ENCODE data around the gene NPTX1.
A peak's percentile ranks its signal among the peaks of the same experiment; 100 is the strongest.

The NPTX1 gene

DNA sequence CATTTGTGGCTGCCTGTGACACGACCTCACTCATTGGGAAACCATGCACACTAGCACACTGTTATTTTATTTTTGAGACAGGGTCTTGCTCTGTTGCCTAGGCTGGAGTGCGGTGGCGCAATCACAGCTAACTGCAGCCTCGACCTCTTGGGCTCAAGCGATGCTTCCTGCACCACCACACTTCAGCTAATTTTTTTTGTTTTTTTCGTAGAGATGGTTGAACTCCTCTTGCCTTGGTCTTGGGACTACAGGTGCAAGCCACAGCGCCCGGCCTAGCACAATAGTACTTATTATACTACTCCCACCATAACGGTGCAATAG, 2.8 kb upstream of the NPTX1 start:
- H3K4me1 ChIP-seq (ENCODE audit: control insufficient read depth in 1 of 2, insufficient read depth in 2 of 2, low read length in 2 of 2) = peaks cover 3 to 19% of the 10 kb centered on the region in 2 donors
- peaks cover 65 to 70% of the 10 kb centered on the region in 2 donors for H3K27me3 ChIP-seq (ENCODE audit: control insufficient read depth in 1 of 2, insufficient read depth in 2 of 2, low read length in 2 of 2)
- no peak overlapping the region for H3K9ac ChIP-seq (ENCODE audit: low read depth in 1 of 2, low read length in 2 of 2)

DNA sequence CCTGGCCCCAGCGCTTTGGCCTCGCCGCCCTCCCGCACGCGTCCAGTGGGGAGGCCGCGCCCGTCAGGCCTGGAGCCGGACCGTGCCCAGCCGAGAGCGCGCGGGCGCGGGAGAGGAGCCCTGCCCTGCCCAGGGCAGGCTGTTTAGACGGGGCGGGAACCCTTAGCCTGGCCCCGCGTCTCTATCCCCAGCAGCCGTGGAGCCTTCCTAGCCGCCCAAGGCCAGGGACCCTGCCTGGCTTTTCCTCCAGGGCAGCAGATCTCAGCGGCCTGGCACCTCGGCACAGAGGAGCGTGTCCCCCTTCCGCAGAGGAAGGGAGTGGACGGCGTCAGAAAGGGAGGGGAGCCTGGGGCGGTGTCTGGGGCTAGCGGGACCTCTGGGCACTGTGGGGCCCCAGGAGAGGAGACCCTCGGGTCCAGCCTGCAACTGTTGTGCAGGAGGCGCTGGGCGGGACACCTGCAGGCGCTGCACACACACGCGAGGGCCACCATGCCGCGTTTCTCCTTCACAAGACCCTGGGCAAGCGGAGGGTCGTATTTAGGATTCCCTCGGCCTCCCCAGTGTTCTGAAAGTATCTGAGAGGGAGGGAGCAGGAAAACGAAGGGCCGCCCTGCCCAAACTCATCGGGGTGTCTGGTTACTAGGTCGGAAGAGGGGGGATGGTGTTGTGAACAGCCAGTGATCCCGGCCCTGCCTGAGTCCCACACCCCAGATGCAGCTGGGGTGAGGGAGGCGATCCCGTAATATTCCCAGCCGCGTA, 2.3 kb upstream of the NPTX1 start:
- Histone ChIP-seq H3K9ac (ENCODE audit: low read depth in 1 of 2, low read length in 2 of 2) (no peak overlapping the region), H3K27ac (ENCODE audit: low read depth, low read length) (no peak overlapping the region), H3K27me3 (ENCODE audit: control insufficient read depth in 1 of 2, insufficient read depth in 2 of 2, low read length in 2 of 2) (peaks cover 71 to 75% of the 10 kb centered on the region in 2 donors), H3K9me3 (ENCODE audit: control insufficient read depth in 1 of 2, low read length in 2 of 2) (no peaks in the 10 kb centered on the region), H3K4me3 (ENCODE audit: low read depth in 1 of 2, low read length in 2 of 2) (no peak overlapping the region), H3K4me1 (ENCODE audit: control insufficient read depth in 1 of 2, insufficient read depth in 2 of 2, low read length in 2 of 2) (peaks cover 3 to 19% of the 10 kb centered on the region in 2 donors), H3K36me3 (ENCODE audit: control insufficient read depth in 1 of 2, insufficient read depth in 2 of 2, low read length in 2 of 2) (no peaks in the 10 kb centered on the region)

More for the DNA sequence above, 2.8 kb upstream of the NPTX1 start:
- H3K4me3 ChIP-seq (ENCODE audit: low read depth in 1 of 2, low read length in 2 of 2) = no peak overlapping the region
- no peaks in the 10 kb centered on the region for H3K9me3 ChIP-seq (ENCODE audit: control insufficient read depth in 1 of 2, low read length in 2 of 2)
- no peaks in the 10 kb centered on the region for H3K36me3 ChIP-seq (ENCODE audit: control insufficient read depth in 1 of 2, insufficient read depth in 2 of 2, low read length in 2 of 2)
- no peak overlapping the region for H3K27ac ChIP-seq (ENCODE audit: low read depth, low read length)

DNA sequence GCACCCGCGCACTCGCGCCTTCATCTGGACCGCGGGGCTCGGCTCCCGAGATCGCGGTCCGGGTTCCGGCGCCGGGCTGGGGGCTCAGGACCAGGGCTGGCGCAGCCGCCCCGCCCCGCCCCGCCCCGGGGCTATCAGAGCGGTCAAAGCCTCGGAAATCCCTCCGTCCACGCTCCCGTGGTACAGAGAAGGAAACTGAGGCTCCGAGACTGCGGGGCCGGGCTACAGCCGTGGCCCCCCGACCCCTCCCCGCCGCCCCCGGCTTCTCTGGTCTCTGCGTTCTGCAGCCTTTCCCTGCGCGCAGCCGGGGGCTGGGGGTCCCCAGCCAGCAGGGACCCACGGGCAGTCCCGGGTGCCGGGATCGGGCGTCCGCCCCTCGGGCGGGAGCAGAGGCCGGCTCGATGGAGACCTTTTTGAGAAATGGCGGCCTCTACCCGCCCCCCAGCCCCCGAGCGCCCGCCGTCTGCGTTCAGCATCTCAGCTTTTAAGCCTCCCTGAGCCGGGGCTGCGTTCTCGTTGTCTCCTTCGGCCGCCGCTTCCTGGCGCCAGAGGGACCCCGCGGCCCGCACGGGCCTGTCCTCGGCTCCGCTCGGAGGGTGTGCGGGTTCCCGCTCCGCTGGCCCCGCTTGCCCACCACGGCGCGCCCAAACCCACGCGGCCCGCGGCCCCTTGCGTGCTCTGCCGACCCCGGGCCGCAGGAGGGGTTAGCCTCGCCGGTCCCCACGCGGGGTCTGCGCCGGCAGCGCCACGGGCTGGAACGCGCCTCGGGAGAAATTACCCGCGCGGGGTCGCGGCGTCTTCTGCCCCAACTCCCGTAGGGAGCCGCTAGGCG, 1.5 kb upstream of the NPTX1 start:
- H3K27me3 ChIP-seq (ENCODE audit: control insufficient read depth in 1 of 2, insufficient read depth in 2 of 2, low read length in 2 of 2) = peaks cover 79 to 83% of the 10 kb centered on the region in 2 donors
- H3K36me3 ChIP-seq (ENCODE audit: control insufficient read depth in 1 of 2, insufficient read depth in 2 of 2, low read length in 2 of 2) = no peaks in the 10 kb centered on the region
- H3K9me3 ChIP-seq (ENCODE audit: control insufficient read depth in 1 of 2, low read length in 2 of 2) = no peaks in the 10 kb centered on the region
- H3K4me3 ChIP-seq (ENCODE audit: low read depth in 1 of 2, low read length in 2 of 2) = no peak overlapping the region
- H3K4me1 ChIP-seq (ENCODE audit: control insufficient read depth in 1 of 2, insufficient read depth in 2 of 2, low read length in 2 of 2) = peaks cover 3 to 19% of the 10 kb centered on the region in 2 donors
- no peak overlapping the region for H3K27ac ChIP-seq (ENCODE audit: low read depth, low read length)
- no peak overlapping the region for H3K9ac ChIP-seq (ENCODE audit: low read depth in 1 of 2, low read length in 2 of 2)

DNA sequence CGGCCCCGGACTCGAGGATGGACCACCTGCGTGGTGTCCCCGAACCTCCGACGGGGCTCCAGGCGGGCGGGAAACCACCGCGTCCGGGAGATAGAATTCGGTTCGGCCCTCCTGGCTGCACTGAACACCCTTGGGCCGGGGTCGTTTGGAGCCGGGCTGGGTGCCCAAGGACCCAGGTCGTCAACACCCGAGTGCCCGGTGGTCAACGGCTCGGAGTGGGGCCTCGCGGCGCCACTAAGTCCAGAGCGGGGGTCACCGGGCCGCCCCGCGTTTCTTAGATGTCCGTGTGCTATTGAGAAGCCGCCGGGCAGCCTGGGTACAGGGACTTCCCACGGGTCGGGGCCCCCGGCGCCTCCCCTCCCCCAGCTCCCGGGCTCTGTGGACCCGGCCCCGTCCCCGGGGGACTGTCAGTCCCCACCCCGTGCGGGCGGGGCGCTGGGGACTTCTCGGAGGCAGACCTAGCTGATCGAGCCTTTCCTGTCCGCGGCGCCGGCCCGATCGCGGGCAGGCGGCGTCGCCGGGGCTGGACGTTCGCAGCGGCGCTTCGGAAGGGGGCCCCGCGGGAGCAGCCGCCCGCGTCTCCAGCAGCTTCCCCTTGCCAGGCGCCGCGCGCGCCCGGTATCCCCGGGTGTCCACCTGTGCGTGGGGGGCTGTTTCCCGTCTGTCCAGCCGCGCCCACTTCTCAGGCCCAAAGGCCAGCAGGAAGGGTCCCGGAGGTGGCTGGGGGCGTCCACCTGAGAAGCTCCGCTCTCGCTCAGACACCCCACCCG, 655 bp upstream of the NPTX1 start:
- Histone ChIP-seq H3K36me3 (ENCODE audit: control insufficient read depth in 1 of 2, insufficient read depth in 2 of 2, low read length in 2 of 2) (no peaks in the 10 kb centered on the region), H3K9me3 (ENCODE audit: control insufficient read depth in 1 of 2, low read length in 2 of 2) (no peaks in the 10 kb centered on the region), H3K4me3 (ENCODE audit: low read depth in 1 of 2, low read length in 2 of 2) (peak overlapping the region in 1 of 2 donors; percentile 10), H3K9ac (ENCODE audit: low read depth in 1 of 2, low read length in 2 of 2) (no peak overlapping the region), H3K27ac (ENCODE audit: low read depth, low read length) (no peak overlapping the region), H3K4me1 (ENCODE audit: control insufficient read depth in 1 of 2, insufficient read depth in 2 of 2, low read length in 2 of 2) (peaks cover 3 to 11% of the 10 kb centered on the region in 2 donors), H3K27me3 (ENCODE audit: control insufficient read depth in 1 of 2, insufficient read depth in 2 of 2, low read length in 2 of 2) (peaks cover 79 to 85% of the 10 kb centered on the region in 2 donors)

DNA sequence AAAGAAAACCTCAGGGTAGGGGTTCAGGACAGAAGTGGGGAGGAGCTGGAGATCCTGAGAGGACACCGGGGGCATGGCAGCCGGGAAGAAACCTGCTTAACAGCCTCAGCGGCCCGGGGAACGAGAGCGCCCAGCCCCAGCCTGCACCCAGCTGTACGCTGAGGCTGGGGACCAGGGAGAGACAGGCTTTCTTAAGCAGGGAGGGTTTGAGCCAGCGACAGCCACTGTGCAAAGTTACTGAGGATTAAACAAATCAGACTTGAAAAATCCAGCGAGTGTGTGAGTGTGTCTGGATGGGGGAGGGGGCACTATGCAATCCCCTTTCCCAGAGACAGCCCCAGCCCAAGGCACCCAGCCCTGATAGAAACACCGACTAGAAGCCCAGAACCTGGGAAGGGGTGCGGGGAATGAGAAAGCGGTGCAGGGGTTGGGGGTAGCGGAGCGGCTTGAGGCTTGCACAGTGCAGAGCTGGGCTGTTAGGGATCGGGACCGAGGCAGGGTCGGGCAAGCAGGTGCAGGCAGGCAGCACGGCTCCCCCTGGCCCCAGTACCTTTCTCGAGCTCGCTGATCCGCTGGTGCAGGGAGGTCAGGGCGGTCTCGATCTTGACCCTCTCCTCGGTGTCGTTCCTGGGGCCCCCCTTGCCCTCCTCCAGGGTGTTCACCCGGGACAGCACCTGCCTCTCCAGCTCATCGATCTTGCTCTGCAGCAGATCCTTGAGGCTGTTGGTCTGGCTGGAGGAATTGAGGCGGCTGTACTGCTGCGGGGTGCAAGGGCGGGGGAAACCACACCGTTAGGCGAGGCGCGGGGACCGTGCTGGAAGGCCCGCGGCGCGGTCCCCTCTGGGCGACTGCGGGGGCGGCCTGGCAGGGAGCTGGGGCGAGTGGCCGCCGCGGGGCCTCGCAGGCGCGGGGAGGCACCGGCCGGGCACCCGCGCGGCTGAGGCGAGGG, 1.2 kb downstream of the NPTX1 start:
- Histone ChIP-seq H3K36me3 (ENCODE audit: control insufficient read depth in 1 of 2, insufficient read depth in 2 of 2, low read length in 2 of 2) (no peaks in the 10 kb centered on the region), H3K9me3 (ENCODE audit: control insufficient read depth in 1 of 2, low read length in 2 of 2) (no peaks in the 10 kb centered on the region), H3K4me1 (ENCODE audit: control insufficient read depth in 1 of 2, insufficient read depth in 2 of 2, low read length in 2 of 2) (peaks cover 3 to 6% of the 10 kb centered on the region in 2 donors), H3K27ac (ENCODE audit: low read depth, low read length) (no peak overlapping the region), H3K9ac (ENCODE audit: low read depth in 1 of 2, low read length in 2 of 2) (no peak overlapping the region), H3K4me3 (ENCODE audit: low read depth in 1 of 2, low read length in 2 of 2) (no peak overlapping the region), H3K27me3 (ENCODE audit: control insufficient read depth in 1 of 2, insufficient read depth in 2 of 2, low read length in 2 of 2) (peaks cover 66 to 74% of the 10 kb centered on the region in 2 donors)

DNA sequence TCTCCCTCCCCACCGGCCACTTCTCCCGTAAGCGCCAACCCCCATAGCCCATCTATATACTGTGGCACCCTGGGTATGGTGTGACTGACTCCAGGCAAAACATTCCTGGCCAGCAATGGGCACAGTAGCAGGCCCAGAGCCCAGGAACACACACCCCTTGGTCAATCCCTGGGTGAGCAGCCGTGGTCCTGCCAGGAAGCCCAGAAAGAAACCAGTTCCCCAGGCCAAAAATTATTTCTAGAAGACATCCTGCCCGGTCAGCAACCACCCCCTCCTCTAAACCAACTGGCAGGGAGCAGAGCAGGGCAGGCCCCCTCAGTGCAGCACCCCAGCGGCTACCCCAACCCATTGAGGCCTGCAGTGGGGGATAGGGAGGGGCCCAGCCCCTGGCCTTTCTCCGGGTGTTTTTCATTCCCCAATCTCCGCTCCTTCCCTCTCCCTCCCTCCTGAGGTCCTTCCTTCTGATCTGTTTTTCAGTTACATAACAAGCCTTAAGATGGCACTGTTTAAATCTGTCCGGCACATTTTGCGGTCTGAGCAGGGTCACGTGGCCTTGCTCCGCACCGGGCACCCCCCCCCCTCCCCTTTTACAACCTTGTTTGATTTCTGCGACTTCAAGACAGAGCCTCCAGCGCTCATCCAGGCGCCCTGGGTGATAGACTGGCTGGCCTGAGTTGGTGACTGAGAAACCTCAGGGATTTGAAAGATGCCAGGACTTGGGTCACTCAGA, 2.0 kb downstream of the NPTX1 start:
- Histone ChIP-seq H3K36me3 (ENCODE audit: control insufficient read depth in 1 of 2, insufficient read depth in 2 of 2, low read length in 2 of 2) (no peaks in the 10 kb centered on the region), H3K9me3 (ENCODE audit: control insufficient read depth in 1 of 2, low read length in 2 of 2) (no peaks in the 10 kb centered on the region), H3K9ac (ENCODE audit: low read depth in 1 of 2, low read length in 2 of 2) (no peak overlapping the region), H3K27ac (ENCODE audit: low read depth, low read length) (no peak overlapping the region), H3K4me1 (ENCODE audit: control insufficient read depth in 1 of 2, insufficient read depth in 2 of 2, low read length in 2 of 2) (peaks cover 3 to 6% of the 10 kb centered on the region in 2 donors), H3K27me3 (ENCODE audit: control insufficient read depth in 1 of 2, insufficient read depth in 2 of 2, low read length in 2 of 2) (peaks cover 63 to 75% of the 10 kb centered on the region in 2 donors), H3K4me3 (ENCODE audit: low read depth in 1 of 2, low read length in 2 of 2) (no peak overlapping the region)

DNA sequence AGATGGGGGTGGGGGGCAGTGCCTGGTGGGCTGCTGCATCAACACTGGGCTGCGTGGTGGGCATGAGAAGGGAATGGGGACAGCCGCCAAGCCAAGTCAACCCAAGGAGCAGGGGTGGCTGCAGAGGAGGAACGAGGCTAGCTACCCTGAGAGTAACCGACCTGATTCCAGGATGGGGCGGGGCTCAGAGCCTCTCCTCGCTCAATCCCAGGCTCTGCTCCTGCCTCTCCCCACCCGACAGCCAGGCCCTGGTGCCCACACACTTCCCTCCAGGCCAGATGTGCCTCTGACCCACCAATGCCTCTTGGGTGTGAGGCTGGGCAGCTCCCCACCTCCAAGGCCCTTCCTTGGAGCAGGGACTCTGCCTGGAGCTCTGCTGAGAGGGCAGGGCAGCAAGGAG, 2.7 kb downstream of the NPTX1 start:
- Histone ChIP-seq H3K4me3 (ENCODE audit: low read depth in 1 of 2, low read length in 2 of 2) (no peak overlapping the region), H3K4me1 (ENCODE audit: control insufficient read depth in 1 of 2, insufficient read depth in 2 of 2, low read length in 2 of 2) (peaks cover 3 to 6% of the 10 kb centered on the region in 2 donors), H3K27ac (ENCODE audit: low read depth, low read length) (no peak overlapping the region), H3K9ac (ENCODE audit: low read depth in 1 of 2, low read length in 2 of 2) (no peak overlapping the region), H3K36me3 (ENCODE audit: control insufficient read depth in 1 of 2, insufficient read depth in 2 of 2, low read length in 2 of 2) (no peaks in the 10 kb centered on the region), H3K27me3 (ENCODE audit: control insufficient read depth in 1 of 2, insufficient read depth in 2 of 2, low read length in 2 of 2) (peaks cover 63 to 75% of the 10 kb centered on the region in 2 donors), H3K9me3 (ENCODE audit: control insufficient read depth in 1 of 2, low read length in 2 of 2) (no peaks in the 10 kb centered on the region)

DNA sequence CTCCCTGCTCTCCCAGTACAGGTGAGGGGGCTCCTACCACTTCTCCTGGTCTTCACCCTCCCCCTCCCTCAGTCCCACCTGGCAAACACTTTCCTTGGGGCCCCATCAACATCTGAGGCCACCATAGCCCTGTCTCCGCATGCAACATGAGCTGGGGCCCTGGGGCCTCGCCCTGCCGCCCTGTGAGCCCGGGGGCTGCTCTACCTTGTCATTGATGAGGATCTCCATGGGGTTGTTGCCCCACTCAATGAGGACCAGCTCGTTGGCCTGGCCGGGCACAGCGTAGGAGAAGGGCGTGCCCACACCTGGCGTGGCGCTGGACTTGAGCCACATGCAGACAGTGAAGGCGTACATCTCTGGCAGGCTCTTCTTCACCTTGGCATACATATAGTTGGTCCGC, 3.4 kb downstream of the NPTX1 start:
- H3K9me3 ChIP-seq (ENCODE audit: control insufficient read depth in 1 of 2, low read length in 2 of 2) = no peaks in the 10 kb centered on the region
- no peak overlapping the region for H3K4me3 ChIP-seq (ENCODE audit: low read depth in 1 of 2, low read length in 2 of 2)
- H3K27ac ChIP-seq (ENCODE audit: low read depth, low read length) = no peak overlapping the region
- peaks cover 63 to 75% of the 10 kb centered on the region in 2 donors for H3K27me3 ChIP-seq (ENCODE audit: control insufficient read depth in 1 of 2, insufficient read depth in 2 of 2, low read length in 2 of 2)
- no peak overlapping the region for H3K9ac ChIP-seq (ENCODE audit: low read depth in 1 of 2, low read length in 2 of 2)
- peaks cover 3 to 6% of the 10 kb centered on the region in 2 donors for H3K4me1 ChIP-seq (ENCODE audit: control insufficient read depth in 1 of 2, insufficient read depth in 2 of 2, low read length in 2 of 2)
- H3K36me3 ChIP-seq (ENCODE audit: control insufficient read depth in 1 of 2, insufficient read depth in 2 of 2, low read length in 2 of 2) = no peaks in the 10 kb centered on the region

DNA sequence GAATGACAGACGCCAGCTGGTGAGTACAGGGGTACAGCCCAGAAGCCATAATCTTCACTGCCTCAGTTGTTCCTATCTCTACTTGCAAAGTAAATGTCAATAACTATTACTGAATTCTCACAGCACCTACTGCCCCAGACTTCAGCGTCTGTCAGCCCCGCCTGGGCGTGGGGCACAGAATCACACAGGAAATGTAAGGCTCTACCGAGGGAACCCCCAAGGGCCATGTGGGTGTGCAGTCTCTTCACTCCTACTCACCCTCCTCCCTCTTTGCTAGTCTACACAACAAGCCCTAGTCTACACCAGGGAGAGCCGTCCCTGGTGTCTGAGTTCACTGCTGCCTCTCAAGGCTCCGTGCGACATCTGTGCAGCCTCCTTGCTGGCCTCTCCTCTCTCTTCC, 4.5 kb downstream of the NPTX1 start:
- H3K9ac ChIP-seq (ENCODE audit: low read depth in 1 of 2, low read length in 2 of 2) = no peak overlapping the region
- H3K27me3 ChIP-seq (ENCODE audit: control insufficient read depth in 1 of 2, insufficient read depth in 2 of 2, low read length in 2 of 2) = peaks cover 65 to 76% of the 10 kb centered on the region in 2 donors
- H3K36me3 ChIP-seq (ENCODE audit: control insufficient read depth in 1 of 2, insufficient read depth in 2 of 2, low read length in 2 of 2) = no peaks in the 10 kb centered on the region
- H3K4me1 ChIP-seq (ENCODE audit: control insufficient read depth in 1 of 2, insufficient read depth in 2 of 2, low read length in 2 of 2) = peaks cover 3 to 6% of the 10 kb centered on the region in 2 donors
- no peak overlapping the region for H3K4me3 ChIP-seq (ENCODE audit: low read depth in 1 of 2, low read length in 2 of 2)
- H3K27ac ChIP-seq (ENCODE audit: low read depth, low read length) = no peak overlapping the region
- H3K9me3 ChIP-seq (ENCODE audit: control insufficient read depth in 1 of 2, low read length in 2 of 2) = no peaks in the 10 kb centered on the region

All from duodenal mucosa (tissue), 2 donors.